GM23338 (cell line): Measurements from ENCODE around the gene DPP9. TPM values are rescaled to one million over a fixed set of nuclear protein-coding genes. Genes with fewer than 3 reads are reported as not detected.
A peak's percentile ranks its signal among the peaks of the same experiment; 100 is the strongest.

Source experiments
- ATAC-seq: fragments of 200-7000 bp; cut with Tn5 transposase; 3 replicates; pipeline ENCODE4 v1.9.1; 2020
- DNase-seq: peaks from one replicate; pipeline ENCODE4 v3.0.0-alpha.2; 2015; ENCODE audit warnings: low spot score
- H2AFZ ChIP-seq: fragments of 200-600 bp; sonication (generic); 2 replicates; pipeline ENCODE4 v1.8.0; 2016; ENCODE audit warnings: antibody characterized with exemption, mild to moderate bottlenecking, moderate library complexity
- H3F3A ChIP-seq: fragments of 200-600 bp; sonication (generic); replicated peaks from 2 replicates; pipeline ENCODE4 v1.8.0; 2017; ENCODE audit warnings: antibody characterized with exemption, mixed run types, low read depth
- H3K27ac ChIP-seq: fragments of 200-600 bp; sonication (generic); 2 replicates; pipeline ENCODE4 v1.6.1; 2016; ENCODE audit warnings: low read depth
- H3K27me3 ChIP-seq: fragments of 200-600 bp; sonication (generic); 2 replicates; pipeline ENCODE4 v1.8.0; 2016; ENCODE audit warnings: mild to moderate bottlenecking, mixed run types, moderate library complexity; ENCODE audit not compliant: insufficient read depth
- H3K36me3 ChIP-seq: fragments of 200-600 bp; sonication (generic); 2 replicates; pipeline ENCODE4 v1.8.0; 2016; ENCODE audit warnings: mild to moderate bottlenecking; ENCODE audit not compliant: insufficient read depth
- H3K4me1 ChIP-seq: fragments of 200-600 bp; sonication (generic); 2 replicates; pipeline ENCODE4 v1.8.0; 2016; ENCODE audit warnings: mild to moderate bottlenecking, moderate library complexity; ENCODE audit not compliant: insufficient read depth
- H3K4me2 ChIP-seq: fragments of 200-600 bp; sonication (generic); 2 replicates; pipeline ENCODE4 v1.7.1; 2017; ENCODE audit warnings: mixed run types
- H3K4me3 ChIP-seq: fragments of 200-600 bp; sonication (generic); 2 replicates; pipeline ENCODE4 v1.6.1; 2016; ENCODE audit warnings: mixed run types
- H3K79me2 ChIP-seq: fragments of 200-600 bp; sonication (generic); replicated peaks from 2 replicates; pipeline ENCODE4 v1.8.0; 2017; ENCODE audit warnings: mild to moderate bottlenecking; ENCODE audit not compliant: insufficient read depth
- H3K9me2 ChIP-seq: fragments of 200-600 bp; sonication (generic); 2 replicates; pipeline ENCODE4 v1.8.0; 2017; ENCODE audit not compliant: insufficient read depth
- H4K20me1 ChIP-seq: fragments of 200-600 bp; sonication (generic); replicated peaks from 2 replicates; pipeline ENCODE4 v1.8.0; 2017; ENCODE audit warnings: mild to moderate bottlenecking; ENCODE audit not compliant: insufficient read depth
- H3K27ac Mint-ChIP-seq: 2 replicates; pipeline ENCODE4 v1.8.0; 2020; ENCODE audit warnings: inconsistent platforms, mild to moderate bottlenecking, moderate library complexity, mixed read lengths
- H3K27me3 Mint-ChIP-seq: 3 replicates; pipeline ENCODE4 v1.8.0; 2022; ENCODE audit warnings: low read depth, mild to moderate bottlenecking, moderate library complexity, mixed read lengths, inconsistent platforms; ENCODE audit not compliant: insufficient read depth, poor library complexity
- H3K36me3 Mint-ChIP-seq: 3 replicates; pipeline ENCODE4 v1.8.0; 2021; ENCODE audit warnings: low read depth, mild to moderate bottlenecking, inconsistent platforms, moderate library complexity, mixed read lengths
- H3K4me1 Mint-ChIP-seq: 3 replicates; pipeline ENCODE4 v1.8.0; 2020; ENCODE audit warnings: mild to moderate bottlenecking, inconsistent platforms, mixed read lengths
- H3K4me3 Mint-ChIP-seq: 3 replicates; pipeline ENCODE4 v1.8.0; 2021; ENCODE audit warnings: moderate library complexity, mild to moderate bottlenecking, inconsistent platforms, mixed read lengths
- H3K9me3 Mint-ChIP-seq: 3 replicates; pipeline ENCODE4 v1.8.0; 2020; ENCODE audit warnings: moderate library complexity, mild to moderate bottlenecking, inconsistent platforms, mixed read lengths
- CREB1 ChIP-seq: fragments of 250-450 bp; sonication (Bioruptor Pico); IDR thresholded peaks from 2 replicates; pipeline ENCODE4 v1.5.0; 2020; ENCODE audit warnings: low read depth, mild to moderate bottlenecking, moderate library complexity
- CTCF ChIP-seq, 2 experiments: fragments of 200-600 bp in 1 of 2; sonication (generic) in 1 of 2; conservative IDR thresholded peaks; 2 replicates each; pipeline versions ENCODE4 v1.5.1 to v1.6.1; 2016 to 2017; ENCODE audit warnings: antibody characterized with exemption in 2 of 2, low read depth in 2 of 2, mild to moderate bottlenecking in 2 of 2, moderate library complexity in 1 of 2
- ETS1 ChIP-seq: IDR thresholded peaks from 2 replicates; pipeline ENCODE4 v1.6.1; 2016; ENCODE audit warnings: antibody characterized with exemption
- EZH2 ChIP-seq: fragments of 200-600 bp; sonication (generic); IDR thresholded peaks from one replicate; pipeline ENCODE4 v1.8.0; 2017; ENCODE audit warnings: antibody characterized with exemption, mild to moderate bottlenecking, low read depth; ENCODE audit not compliant: unreplicated experiment
- JUNB ChIP-seq: IDR thresholded peaks from one replicate; pipeline ENCODE4 v1.6.1; 2016; ENCODE audit warnings: antibody characterized with exemption; ENCODE audit not compliant: unreplicated experiment
- NANOG ChIP-seq: IDR thresholded peaks from 2 replicates; pipeline ENCODE4 v1.6.1; 2016; ENCODE audit warnings: antibody characterized with exemption, borderline replicate concordance
- STAT1 ChIP-seq: IDR thresholded peaks from one replicate; pipeline ENCODE4 v1.6.1; 2016; ENCODE audit warnings: antibody characterized with exemption; ENCODE audit not compliant: unreplicated experiment
- ZNF114 ChIP-seq: fragments of 250-450 bp; sonication (Bioruptor Pico); IDR thresholded peaks from 2 replicates; pipeline ENCODE4 v1.5.0; 2020; ENCODE audit warnings: mild to moderate bottlenecking, moderate library complexity
- ZNF331 ChIP-seq: fragments of 250-450 bp; sonication (Bioruptor Pico); IDR thresholded peaks from 2 replicates; pipeline ENCODE4 v1.5.0; 2020; ENCODE audit warnings: low read depth, mild to moderate bottlenecking, moderate library complexity
- polyA plus RNA-seq: library from polyadenylated mRNA; unstranded; fragments of >200 nt; fragmentation: Nextera tagmentation; extraction: Ambion mirVana; gene quantifications from 2 replicates; pipeline ENCODE4 v1.2.1, GENCODE V29; 2016
- total RNA-seq: library from RNA; depleted of rRNA; stranded (reverse); fragments of >200 nt; shearing (Covaris generic); gene quantifications from 2 replicates; pipeline ENCODE4 v1.2.3, GENCODE V29; 2014
- TF ChIP-seq, protein P1 (sequence below): IDR thresholded peaks from one replicate; pipeline ENCODE4 v1.6.1; 2018; ENCODE audit warnings: antibody characterized with exemption; ENCODE audit not compliant: unreplicated experiment

Gene DPP9
- total and polyA plus RNA-seq, 2 experiments from 2014 or later: 19.5 to 49.2 TPM

GRCh38 chr19:4722671-4723594 is 709 bp downstream of the DPP9 start:
- H3K27me3 ChIP-seq: no peaks in the 10 kb centered on the region
- H3K4me1 Mint-ChIP-seq: peaks cover 2% of the 10 kb centered on the region; the same call in 1 of the 3 replicates
- peaks cover 19% of the 10 kb centered on the region for H3K36me3 Mint-ChIP-seq
- peaks cover 9% of the 10 kb centered on the region; the same call in 1 of the 2 replicates for H3K4me1 ChIP-seq
- peak overlapping the region; percentile 99 for H3K4me3 ChIP-seq
- peak overlapping the region; percentile 96 for H3K4me2 ChIP-seq
- TF ChIP-seq CTCF (conservative IDR thresholded peaks at IDR 0.05; ENCODE audit: low read depth in 2 of 2): no peak
- TF ChIP-seq NANOG: no peak
- H3K27ac ChIP-seq: no peak overlapping the region
- H3K36me3 ChIP-seq: no peaks in the 10 kb centered on the region; the same call in 1 of the 2 replicates
- H3F3A ChIP-seq: no peaks in the 10 kb centered on the region
- peak overlapping the region; percentile 86 for H3K27ac Mint-ChIP-seq
- peaks cover 24% of the 10 kb centered on the region for H3K79me2 ChIP-seq
- peak; percentile 13; the same call in 2 of the 3 replicates for ATAC-seq
- H4K20me1 ChIP-seq: no peaks in the 10 kb centered on the region; the same call in 1 of the 2 replicates
- peak overlapping the region; percentile 97 for H3K4me3 Mint-ChIP-seq
- no peaks in the 10 kb centered on the region for H3K9me2 ChIP-seq
- H3K27me3 Mint-ChIP-seq: peaks cover 22% of the 10 kb centered on the region
- DNase-seq: no peak
- 0 out of 2 replicates have a peak overlapping the region, but pooled peaks have one; percentile 81 for H2AFZ ChIP-seq
- peaks cover 10% of the 10 kb centered on the region; the same call in 2 of the 3 replicates for H3K9me3 Mint-ChIP-seq

DNA sequence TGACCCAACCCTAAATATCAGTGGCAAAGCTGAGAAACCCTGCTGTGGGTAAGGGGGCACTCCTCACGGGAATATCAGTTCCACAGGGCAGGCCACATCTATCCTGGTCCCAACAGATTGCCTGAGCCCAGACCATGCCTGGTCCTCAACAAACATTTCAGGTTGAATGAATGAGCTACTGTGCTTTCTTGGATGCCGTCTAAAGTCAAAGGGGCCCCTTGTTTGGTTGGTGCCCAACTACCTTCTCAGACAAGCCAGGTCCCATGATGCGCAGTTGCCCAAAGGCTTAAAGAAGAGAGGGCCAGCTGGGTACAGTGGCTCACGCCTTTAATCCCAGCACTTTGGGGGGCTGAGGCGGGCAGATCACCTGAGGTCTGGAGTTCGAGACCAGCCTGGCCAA is 2.4 kb downstream of the DPP9 start:
- no peak overlapping the region for H3K27ac Mint-ChIP-seq
- peaks cover 24% of the 10 kb centered on the region for H3K79me2 ChIP-seq
- H3K9me3 Mint-ChIP-seq: peaks cover 10% of the 10 kb centered on the region; the same call in 2 of the 3 replicates

More for the DNA sequence above, 2.4 kb downstream of the DPP9 start:
- no peak overlapping the region for H2AFZ ChIP-seq
- no peak overlapping the region for H3K27ac ChIP-seq
- H3K36me3 Mint-ChIP-seq: peaks cover 26% of the 10 kb centered on the region
- no peaks in the 10 kb centered on the region for H3F3A ChIP-seq
- no peaks in the 10 kb centered on the region for H3K9me2 ChIP-seq
- peaks cover 22% of the 10 kb centered on the region for H3K27me3 Mint-ChIP-seq
- peaks cover 2% of the 10 kb centered on the region; the same call in 1 of the 3 replicates for H3K4me1 Mint-ChIP-seq
- H3K27me3 ChIP-seq: no peaks in the 10 kb centered on the region
- peak overlapping the region; percentile 97; the same call in 1 of the 3 replicates for H3K4me3 Mint-ChIP-seq
- H3K4me1 ChIP-seq: peaks cover 9% of the 10 kb centered on the region; the same call in 1 of the 2 replicates
- no peak for ATAC-seq
- no peak overlapping the region for H3K4me2 ChIP-seq
- H3K4me3 ChIP-seq: no peak overlapping the region
- no peak for DNase-seq
- no peaks in the 10 kb centered on the region; the same call in 1 of the 2 replicates for H4K20me1 ChIP-seq
- TF ChIP-seq ZNF114 (CRISPR knock-in tag) (no peak), STAT1 (no peak), ETS1 (no peak), JUNB (no peak), NANOG (no peak), CTCF (conservative IDR thresholded peaks at IDR 0.05; ENCODE audit: low read depth in 2 of 2) (no peak), EZH2 (no peak), CREB1 (CRISPR knock-in tag) (no peak), ZNF331 (CRISPR knock-in tag) (no peak)
- TF ChIP-seq, protein P1, sequence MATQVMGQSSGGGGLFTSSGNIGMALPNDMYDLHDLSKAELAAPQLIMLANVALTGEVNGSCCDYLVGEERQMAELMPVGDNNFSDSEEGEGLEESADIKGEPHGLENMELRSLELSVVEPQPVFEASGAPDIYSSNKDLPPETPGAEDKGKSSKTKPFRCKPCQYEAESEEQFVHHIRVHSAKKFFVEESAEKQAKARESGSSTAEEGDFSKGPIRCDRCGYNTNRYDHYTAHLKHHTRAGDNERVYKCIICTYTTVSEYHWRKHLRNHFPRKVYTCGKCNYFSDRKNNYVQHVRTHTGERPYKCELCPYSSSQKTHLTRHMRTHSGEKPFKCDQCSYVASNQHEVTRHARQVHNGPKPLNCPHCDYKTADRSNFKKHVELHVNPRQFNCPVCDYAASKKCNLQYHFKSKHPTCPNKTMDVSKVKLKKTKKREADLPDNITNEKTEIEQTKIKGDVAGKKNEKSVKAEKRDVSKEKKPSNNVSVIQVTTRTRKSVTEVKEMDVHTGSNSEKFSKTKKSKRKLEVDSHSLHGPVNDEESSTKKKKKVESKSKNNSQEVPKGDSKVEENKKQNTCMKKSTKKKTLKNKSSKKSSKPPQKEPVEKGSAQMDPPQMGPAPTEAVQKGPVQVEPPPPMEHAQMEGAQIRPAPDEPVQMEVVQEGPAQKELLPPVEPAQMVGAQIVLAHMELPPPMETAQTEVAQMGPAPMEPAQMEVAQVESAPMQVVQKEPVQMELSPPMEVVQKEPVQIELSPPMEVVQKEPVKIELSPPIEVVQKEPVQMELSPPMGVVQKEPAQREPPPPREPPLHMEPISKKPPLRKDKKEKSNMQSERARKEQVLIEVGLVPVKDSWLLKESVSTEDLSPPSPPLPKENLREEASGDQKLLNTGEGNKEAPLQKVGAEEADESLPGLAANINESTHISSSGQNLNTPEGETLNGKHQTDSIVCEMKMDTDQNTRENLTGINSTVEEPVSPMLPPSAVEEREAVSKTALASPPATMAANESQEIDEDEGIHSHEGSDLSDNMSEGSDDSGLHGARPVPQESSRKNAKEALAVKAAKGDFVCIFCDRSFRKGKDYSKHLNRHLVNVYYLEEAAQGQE: no peak
- no peaks in the 10 kb centered on the region; the same call in 1 of the 2 replicates for H3K36me3 ChIP-seq
